GM19035 (cell line): Measurements from ENCODE around the gene NYAP2.

ENCODE experiments used
- ATAC-seq: cut with Tn5 transposase; IDR thresholded peaks from one replicate; pipeline ENCODE4 v1.9.1; 2021; ENCODE audit not compliant: unreplicated experiment

Gene NYAP2

DNA sequence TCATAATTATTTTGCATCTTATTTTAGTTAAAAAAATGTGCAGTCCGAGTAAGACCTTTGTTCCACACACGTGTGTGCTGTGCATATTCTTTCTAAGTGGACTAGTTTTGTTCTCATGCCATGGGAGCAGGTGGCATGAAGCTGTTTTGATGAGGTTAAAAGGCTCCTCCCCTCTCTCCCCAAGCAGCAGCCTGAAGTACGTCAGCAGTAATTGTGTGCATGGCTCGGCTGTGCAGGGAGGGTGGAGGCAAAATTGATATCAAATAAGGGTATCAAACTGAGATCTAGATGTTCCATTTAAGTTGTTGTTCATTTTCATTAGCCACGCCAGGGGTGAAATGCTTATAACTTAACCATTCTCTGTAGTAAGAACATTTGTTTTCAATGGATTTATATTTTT is at the start of gene NYAP2:
Gene NYAP2 (plus strand): TSS at position 207 of the 400 bp plus-strand sequence. CDS start 9,171 bp downstream, outside the sequence.
- no peak for ATAC-seq

GRCh38 chr2:225353579-225354085 is 45.9 kb upstream of the NYAP2 start:
- ATAC-seq, result no peak

- no peak for ATAC-seq
Observed at GRCh38 chr2:225354281-225354774, 45.2 kb upstream of the NYAP2 start.

DNA sequence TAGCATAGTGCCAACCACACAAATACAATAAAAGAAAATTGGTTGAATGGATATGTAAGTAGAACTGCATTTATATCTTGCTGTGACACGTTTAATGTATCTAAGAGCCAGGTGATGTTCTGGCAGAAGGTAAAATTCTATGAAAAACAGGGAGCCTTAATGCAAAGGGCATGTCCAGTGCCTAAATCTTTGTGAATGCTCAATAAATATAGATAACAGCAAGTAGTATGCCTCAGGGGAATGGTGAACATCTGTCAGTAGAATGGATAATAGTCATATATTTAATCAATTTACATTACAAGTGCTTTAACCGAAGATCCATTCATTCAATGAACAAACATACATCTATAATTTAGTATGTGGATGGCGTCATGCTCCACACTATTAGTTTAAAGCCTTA is 43.7 kb upstream of the NYAP2 start:
- no peak for ATAC-seq

GRCh38 chr2:225366731-225367130 is 32.8 kb upstream of the NYAP2 start:
- no peak for ATAC-seq

DNA sequence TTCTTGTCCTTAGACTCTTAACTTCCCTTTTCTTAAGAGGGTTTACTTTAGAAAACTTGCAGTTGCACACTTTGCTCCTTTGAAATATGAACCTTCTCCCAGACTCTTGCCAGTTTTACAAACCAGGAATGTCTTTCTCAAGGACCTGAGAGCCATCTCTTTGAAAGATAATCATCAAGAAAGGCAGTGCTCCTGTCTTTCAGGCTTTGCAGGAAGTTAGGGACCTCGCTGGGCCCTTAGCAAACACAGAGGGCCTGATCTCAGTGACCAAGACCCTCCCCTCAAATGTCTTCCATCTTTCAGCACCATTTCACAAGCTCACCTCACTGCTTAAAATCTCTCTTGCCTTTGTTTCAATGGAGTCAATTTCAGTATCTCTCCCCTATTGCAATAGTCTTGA is 32.0 kb upstream of the NYAP2 start:
- ATAC-seq, result no peak

DNA sequence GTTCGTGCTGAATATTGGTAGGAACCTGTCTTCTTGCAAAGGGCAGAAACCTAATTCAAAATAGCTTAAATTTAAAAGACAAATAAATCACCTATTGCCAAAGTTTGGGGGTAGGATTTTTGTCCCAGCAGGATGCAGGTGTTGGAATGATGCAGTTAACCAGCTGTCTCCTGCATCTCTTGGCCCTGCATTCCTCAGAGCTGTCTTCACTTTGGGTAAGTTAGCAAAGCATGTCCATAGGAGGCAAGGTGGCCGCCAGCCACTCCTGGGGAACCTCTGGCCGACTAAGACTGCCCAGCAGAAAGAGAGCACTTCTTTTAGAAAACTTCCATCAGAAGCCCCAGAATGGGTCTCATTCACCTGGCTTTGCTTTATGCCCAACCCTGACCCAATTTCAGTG is 20.5 kb upstream of the NYAP2 start:
- ATAC-seq, result no peak

GRCh38 chr2:225379856-225380255 is 19.7 kb upstream of the NYAP2 start:
- ATAC-seq, result no peak

DNA sequence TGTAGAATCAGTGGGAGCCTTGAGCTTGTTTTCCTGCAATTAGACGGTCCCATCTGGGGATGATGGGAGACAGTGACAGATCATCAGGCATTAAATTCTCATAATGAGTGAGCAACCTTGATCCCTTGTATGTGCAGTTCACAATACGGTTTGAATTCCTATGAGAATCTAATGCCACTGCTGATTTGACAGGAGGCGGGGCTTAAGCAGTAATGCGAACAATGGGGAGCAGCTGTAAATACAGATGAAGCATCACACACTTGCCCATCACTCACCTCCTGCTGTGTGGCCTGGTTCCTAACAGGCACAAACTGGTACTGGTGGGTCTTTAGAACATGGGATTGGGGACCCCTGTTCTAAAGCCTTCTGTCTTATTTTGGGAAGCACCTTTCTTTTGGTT is 17.9 kb upstream of the NYAP2 start:
- no peak for ATAC-seq

- no peak for ATAC-seq
Observed at GRCh38 chr2:225398372-225398771, 1.1 kb upstream of the NYAP2 start.

DNA sequence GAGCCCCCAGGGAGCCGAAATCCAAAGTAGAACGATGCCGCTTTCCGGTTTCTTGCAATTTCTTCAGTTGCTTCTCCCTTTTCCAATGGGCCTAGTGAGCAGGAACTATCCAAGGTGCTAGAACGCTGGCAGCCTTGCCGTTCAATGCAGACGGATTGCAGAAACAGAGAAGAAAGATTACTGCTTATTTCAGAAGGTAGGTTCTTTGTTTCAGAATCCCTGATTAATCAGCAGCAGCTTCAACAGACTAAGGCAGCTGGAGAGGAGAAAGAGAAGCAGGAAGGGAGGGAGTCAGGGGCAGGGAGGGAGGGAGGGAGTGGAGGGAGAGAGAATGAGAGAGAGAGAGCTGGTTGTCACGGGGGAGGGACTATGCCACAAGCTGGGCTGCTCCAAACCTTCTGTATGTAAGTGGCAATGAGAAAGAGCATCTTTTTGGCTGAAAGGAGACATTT is 576 bp downstream of the NYAP2 start:
- ATAC-seq, result no peak

- no peak for ATAC-seq
Observed at GRCh38 chr2:225400546-225401400, 1.3 kb downstream of the NYAP2 start.

DNA sequence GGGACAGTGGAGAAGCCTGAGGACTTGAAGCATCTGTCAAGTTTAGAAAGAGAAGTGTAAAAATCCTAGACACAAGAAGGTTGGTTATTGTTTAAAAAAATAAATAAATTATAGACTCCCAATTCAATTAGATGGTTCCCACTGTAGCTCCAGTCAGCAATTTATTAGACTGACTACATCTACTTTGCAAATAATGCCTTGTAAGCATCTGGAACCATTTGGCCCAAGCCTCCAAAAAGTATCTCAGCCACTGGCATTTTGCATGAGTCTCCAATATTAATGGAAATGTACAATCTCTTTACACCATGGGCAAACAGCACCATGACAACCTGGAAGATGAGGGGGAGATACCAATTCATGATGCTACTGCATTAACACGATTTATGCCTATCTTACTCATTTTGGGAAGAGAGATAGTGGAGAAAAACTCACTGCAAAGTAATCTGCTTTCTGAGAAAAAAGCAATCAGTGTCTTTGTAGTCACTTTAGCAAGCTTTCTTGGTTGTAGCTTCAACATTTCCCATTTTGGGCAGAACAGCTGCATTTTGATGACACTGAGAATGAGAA is 2.8 kb downstream of the NYAP2 start:
- ATAC-seq, result no peak

- ATAC-seq, result no peak
Observed at GRCh38 chr2:225411452-225411851, 11.9 kb downstream of the NYAP2 start.

GRCh38 chr2:225413786-225414185 is 14.3 kb downstream of the NYAP2 start:
- ATAC-seq, result no peak

- ATAC-seq, result no peak
Observed at GRCh38 chr2:225414902-225415301, 15.4 kb downstream of the NYAP2 start.

DNA sequence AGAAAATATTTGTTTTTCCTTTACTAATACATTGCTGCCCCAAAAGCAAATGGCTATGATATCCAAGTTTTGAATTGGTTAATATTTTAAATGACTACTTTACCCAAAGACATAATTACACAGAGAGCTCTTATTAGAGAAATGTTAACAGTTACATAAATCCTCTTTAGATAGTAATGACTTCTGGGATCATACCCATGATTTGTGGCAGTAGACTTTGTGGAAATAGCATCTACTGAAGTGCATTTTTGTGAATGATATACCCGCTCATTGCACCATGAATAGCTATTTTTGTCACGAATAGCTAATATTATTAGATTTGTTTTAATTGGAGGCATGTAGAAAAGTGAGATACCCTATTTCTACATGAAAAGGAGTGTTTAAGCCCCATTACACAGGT is 15.8 kb downstream of the NYAP2 start:
- ATAC-seq, result no peak

- ATAC-seq, result no peak
Observed at GRCh38 chr2:225415792-225416191, 16.3 kb downstream of the NYAP2 start.

DNA sequence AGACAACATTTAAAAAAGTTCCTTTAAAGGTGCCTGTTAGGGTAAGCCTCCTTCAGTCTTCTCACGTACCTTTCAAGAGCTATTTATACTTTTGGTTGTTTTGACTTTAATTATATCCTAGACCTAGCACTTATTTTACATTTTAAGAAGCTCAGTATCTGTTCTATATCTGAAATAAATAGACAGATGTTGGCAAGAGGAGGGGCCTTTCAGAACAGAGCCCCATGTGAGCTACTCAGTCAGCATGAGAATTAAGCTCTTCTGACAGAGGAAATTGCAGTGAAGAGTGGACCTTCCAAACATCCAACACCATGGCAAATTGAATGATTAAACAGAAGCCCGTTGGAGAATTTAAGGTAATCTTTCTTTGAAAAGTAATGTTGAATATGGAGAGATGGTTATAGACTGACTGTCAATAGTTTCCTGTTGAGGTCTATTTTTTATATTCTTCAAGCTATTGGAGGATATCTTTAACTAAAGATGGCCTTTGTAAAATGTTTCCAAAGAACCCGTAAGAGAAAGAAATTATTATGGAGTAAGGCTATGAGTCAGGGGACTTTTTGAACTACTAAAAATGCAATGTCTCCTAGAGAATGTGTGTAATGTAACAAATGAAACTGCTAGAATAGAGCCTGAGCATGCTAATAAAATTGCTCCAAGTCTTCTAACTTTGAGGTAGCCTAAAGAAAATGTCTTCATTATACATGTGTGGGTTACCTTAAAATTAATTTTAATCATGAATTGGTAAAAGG is 17.3 kb downstream of the NYAP2 start:
- ATAC-seq, result no peak

- no peak for ATAC-seq
Observed at GRCh38 chr2:225419033-225419432, 19.5 kb downstream of the NYAP2 start.

DNA sequence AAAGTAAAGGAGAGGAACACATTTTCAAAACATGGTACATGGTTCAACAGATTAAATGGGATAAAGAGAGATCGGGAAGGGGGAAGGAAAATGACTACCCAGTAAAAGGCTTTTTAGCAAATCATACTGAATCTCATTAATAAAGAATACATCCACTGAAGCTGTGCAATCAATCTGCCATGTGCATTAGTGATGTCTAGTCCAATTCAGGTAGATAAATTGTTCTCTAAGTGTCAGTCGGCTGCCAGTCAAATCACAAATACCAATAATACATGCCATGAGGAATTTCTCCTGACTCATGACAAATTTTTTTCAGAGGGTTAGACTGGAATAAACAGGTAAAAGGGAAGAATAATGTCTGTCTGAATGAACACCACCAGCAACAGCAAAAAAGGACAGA is 22.6 kb downstream of the NYAP2 start:
- ATAC-seq, result no peak
